Endothelial cell of umbilical vein (primary cell): ENCODE measurements around the gene DNAJC24. TPM values are rescaled to one million over a fixed set of nuclear protein-coding genes. Genes with fewer than 3 reads are reported as not detected.

ENCODE experiments used
- BruUV-seq: library from RNA; stranded (reverse); fragments of 400-500 nt; replicated peaks from 2 replicates; lab custom pipeline; 2021; lab: Mats Ljungman, UMichigan
- CTCF ChIA-PET: fragments of 300-600, 350-600 bp; sonication (Branson Sonifier 250); formaldehyde crosslinking; loops from one replicate; lab custom pipeline; 2021; ENCODE audit warnings: antibody characterized with exemption, inconsistent platforms; lab: Charles Lee
- POLR2A ChIA-PET: fragments of 300-600, 350-600 bp; sonication (Branson Sonifier 250); formaldehyde crosslinking; loops from one replicate; lab custom pipeline; 2021; ENCODE audit warnings: antibody characterized with exemption, inconsistent platforms; lab: Charles Lee
- DNase-seq: peaks from one replicate; pipeline ENCODE4 v3.0.0-alpha.2; 2011; ENCODE audit warnings: low read depth, low spot score
- FAIRE-seq: peaks from 2 replicates; lab custom pipeline; 2011; peaks lifted over from hg19 to GRCh38; lab: Jason Lieb, UNC
- H2AFZ ChIP-seq: 2 replicates; pipeline ENCODE4 v1.6.0; 2012; ENCODE audit warnings: low read depth, low read length, control low read depth, inconsistent platforms
- H3K27ac ChIP-seq: 2 replicates; pipeline ENCODE4 v1.5.1; 2011; ENCODE audit warnings: low read depth, mild to moderate bottlenecking, control low read depth, low read length, moderate library complexity; ENCODE audit not compliant: insufficient read depth
- H3K27me3 ChIP-seq, 2 experiments: 2 replicates each; pipeline versions ENCODE4 v1.6.0 to v1.6.1; 2011; ENCODE audit warnings: low read length in 2 of 2, mixed read lengths in 1 of 2; ENCODE audit not compliant: control insufficient read depth in 2 of 2, insufficient read depth in 2 of 2
- H3K36me3 ChIP-seq, 2 experiments: 2 replicates in 1 of 2; 3 replicates in 1 of 2; pipeline ENCODE4 v1.5.1; 2011; ENCODE audit warnings: low read length in 2 of 2, mild to moderate bottlenecking in 1 of 2, moderate library complexity in 1 of 2; ENCODE audit not compliant: control insufficient read depth in 2 of 2, insufficient read depth in 2 of 2; ENCODE audit errors: extremely low read depth in 1 of 2
- H3K4me1 ChIP-seq: 3 replicates; pipeline ENCODE4 v1.5.1; 2011; ENCODE audit warnings: mild to moderate bottlenecking, low read length; ENCODE audit not compliant: control insufficient read depth, insufficient read depth; ENCODE audit errors: extremely low read depth
- H3K4me2 ChIP-seq: 2 replicates; pipeline ENCODE4 v1.6.1; 2011; ENCODE audit warnings: low read length, control low read depth, mixed read lengths; ENCODE audit not compliant: insufficient read depth
- H3K4me3 ChIP-seq, 3 experiments: fragments of 200-600 bp in 1 of 3; sonication (generic), shearing (Covaris generic) in 1 of 3; replicated peaks in 1 of 3; 2 replicates each; pipeline ENCODE4 v1.5.1; 2011 to 2016; ENCODE audit warnings: control low read depth in 3 of 3, low read length in 3 of 3, mild to moderate bottlenecking in 2 of 3, inconsistent platforms in 1 of 3, low read depth in 1 of 3, moderate library complexity in 1 of 3; ENCODE audit not compliant: insufficient read depth in 1 of 3
- H3K79me2 ChIP-seq: 2 replicates; pipeline ENCODE4 v1.6.0; 2012; ENCODE audit warnings: low read length, inconsistent platforms; ENCODE audit not compliant: control insufficient read depth, insufficient read depth
- H3K9ac ChIP-seq: replicated peaks from 2 replicates; pipeline ENCODE3; 2011; ENCODE audit warnings: low read length, control low read depth; ENCODE audit not compliant: insufficient read depth; ENCODE audit errors: extremely low read depth
- H3K9me1 ChIP-seq: replicated peaks from 3 replicates; pipeline ENCODE4 v1.6.0; 2011; ENCODE audit warnings: mild to moderate bottlenecking, low read length; ENCODE audit not compliant: control insufficient read depth, insufficient read depth; ENCODE audit errors: extremely low read depth
- H3K9me3 ChIP-seq: replicated peaks from 2 replicates; pipeline ENCODE4 v1.5.1; 2012; ENCODE audit warnings: low read length, inconsistent platforms; ENCODE audit not compliant: control insufficient read depth, insufficient read depth
- H4K20me1 ChIP-seq: replicated peaks from 2 replicates; pipeline ENCODE3; 2011; ENCODE audit warnings: mild to moderate bottlenecking, low read length; ENCODE audit not compliant: control insufficient read depth, insufficient read depth; ENCODE audit errors: extremely low read depth
- FOS ChIP-seq: IDR thresholded peaks from 2 replicates; pipeline ENCODE4 v1.6.1; 2011; ENCODE audit warnings: mild to moderate bottlenecking, low read length, moderate library complexity, borderline replicate concordance; ENCODE audit not compliant: insufficient read depth
- GATA2 ChIP-seq: IDR thresholded peaks from 2 replicates; pipeline ENCODE4 v1.7.0; 2011; ENCODE audit warnings: low read depth, mild to moderate bottlenecking, moderate library complexity, mixed read lengths, low read length; ENCODE audit not compliant: insufficient read length, insufficient read depth
- JUN ChIP-seq: IDR thresholded peaks from 2 replicates; pipeline ENCODE4 v1.6.1; 2011; ENCODE audit warnings: borderline replicate concordance, low read depth; ENCODE audit not compliant: insufficient read length, insufficient read depth
- MAX ChIP-seq: IDR thresholded peaks from 2 replicates; pipeline ENCODE4 v1.6.1; 2011; ENCODE audit not compliant: insufficient read depth, insufficient read length
- MYC ChIP-seq: IDR thresholded peaks from one replicate; pipeline ENCODE4 v1.6.1; 2011; ENCODE audit warnings: mild to moderate bottlenecking, low read depth, low read length
- dilution Hi-C: fragments of 300-500 bp; cut with MboI; formaldehyde crosslinking; loops from one replicate; pipeline ENCODE4 v1.15.0; 2019; ENCODE audit warnings: low sequenced_read_pairs; ENCODE audit not compliant: extremely low pct_ligation_motif_present
- intact Hi-C: fragments of 100-400 bp; cut with micrococcal nuclease; formaldehyde crosslinking; loops from one replicate; pipeline ENCODE4 v1.10.0; 2022
- polyA plus RNA-seq, 4 experiments: library from polyadenylated mRNA; depleted of rRNA in 3 of 4; stranded (reverse) in 3 of 4; unstranded in 1 of 4; fragments of >200 nt; gene quantifications; 2 replicates each; pipeline versions ENCODE4 v1.2.1 to v1.2.3, GENCODE V29; 2011 to 2012; ENCODE audit warnings: missing spikeins in 1 of 4
- total RNA-seq: library from RNA; stranded (reverse); gene quantifications from 2 replicates; pipeline ENCODE4 v1.2.3, GENCODE V29; 2021

DNAJC24 gene
- total and polyA plus RNA-seq, 2 donors (not counting 3 experiments of a cell fraction or from before 2014, with no cell fraction given), result 7.2 to 16.8 TPM

- intact Hi-C loops (no loop called here), dilution Hi-C loops (no loop called here)
- no peak for DNase-seq
- no peaks in the 10 kb centered on the region for H3K4me1 ChIP-seq
- no peak overlapping the region for H3K27ac ChIP-seq
- H3K4me3 ChIP-seq, result no peak overlapping the region
- no peaks in the 10 kb centered on the region for H3K9me3 ChIP-seq
- peaks cover 3% of the 10 kb centered on the region for H3K9me1 ChIP-seq
- TF ChIP-seq MYC (no peak), FOS (no peak), MAX (no peak), JUN (no peak)
- no peak overlapping the region for H3K9ac ChIP-seq
- no peaks in the 10 kb centered on the region for H3K27me3 ChIP-seq
- CTCF ChIA-PET, result interaction anchor here (0.6 to 1.6 kb wide), 4 partner anchors 12 to 479 kb away, joined by 3 read pairs; no protein-coding TSS in a partner anchor
- H2AFZ ChIP-seq, result no peak overlapping the region
- POLR2A ChIA-PET, result no interaction called here
- BruUV-seq, result no TSS peak
- H4K20me1 ChIP-seq, result no peaks in the 10 kb centered on the region
- FAIRE-seq, result no peak
- H3K4me2 ChIP-seq, result no peak overlapping the region
- H3K79me2 ChIP-seq, result no peaks in the 10 kb centered on the region
- H3K36me3 ChIP-seq, result no peaks in the 10 kb centered on the region
Measured at GRCh38 chr11:31417816-31418215, 48.2 kb downstream of the DNAJC24 start.

- no peak for DNase-seq
- no peaks in the 10 kb centered on the region for H3K27me3 ChIP-seq
- peaks cover 3% of the 10 kb centered on the region for H3K9me1 ChIP-seq
- no peaks in the 10 kb centered on the region for H3K9me3 ChIP-seq
- no peak for FAIRE-seq
- ChIA-PET POLR2A (no interaction called here), CTCF (interaction anchor here (1.1 to 1.2 kb wide), 2 partner anchors 17 to 22 kb away, joined by 3 to 4 read pairs; no protein-coding TSS in a partner anchor)
- no peak overlapping the region for H2AFZ ChIP-seq
- no peak overlapping the region for H3K27ac ChIP-seq
- no peaks in the 10 kb centered on the region for H4K20me1 ChIP-seq
- dilution Hi-C loops, result no loop called here
- no peak overlapping the region for H3K4me3 ChIP-seq
- H3K4me1 ChIP-seq, result no peaks in the 10 kb centered on the region
- BruUV-seq, result no TSS peak
- H3K9ac ChIP-seq, result no peak overlapping the region
- no peaks in the 10 kb centered on the region for H3K36me3 ChIP-seq
- H3K79me2 ChIP-seq, result no peaks in the 10 kb centered on the region
- intact Hi-C loops, result no loop called here
- no peak for TF ChIP-seq GATA2
- no peak for TF ChIP-seq FOS
- TF ChIP-seq MAX, result no peak
- H3K4me2 ChIP-seq, result no peak overlapping the region
Measured at GRCh38 chr11:31419138-31419537, 49.5 kb downstream of the DNAJC24 start.
